ENCODE data around the gene ARHGEF28.

ARHGEF28 gene

GRCh38 chr5:73825199-73825598, 199.2 kb downstream of the ARHGEF28 start:
- DNase-seq: no peak

GRCh38 chr5:73825736-73826135, 199.7 kb downstream of the ARHGEF28 start:
- DNase-seq: no peak

- DNase-seq: no peak
Measured at GRCh38 chr5:73826301-73827105, 200.5 kb downstream of the ARHGEF28 start.

- no peak for DNase-seq
Measured at GRCh38 chr5:73827106-73827450, 201.1 kb downstream of the ARHGEF28 start.

- DNase-seq: no peak
Measured at GRCh38 chr5:73828465-73828864, 202.5 kb downstream of the ARHGEF28 start.

- no peak for DNase-seq
Measured at GRCh38 chr5:73830646-73831045, 204.7 kb downstream of the ARHGEF28 start.

- no peak for DNase-seq
Measured at GRCh38 chr5:73831066-73831465, 205.1 kb downstream of the ARHGEF28 start.

- DNase-seq: no peak
Measured at GRCh38 chr5:73834693-73835092, 208.7 kb downstream of the ARHGEF28 start.

- no peak for DNase-seq
Measured at GRCh38 chr5:73835726-73836125, 209.7 kb downstream of the ARHGEF28 start.

- DNase-seq: no peak
Measured at GRCh38 chr5:73836607-73837006, 210.6 kb downstream of the ARHGEF28 start.

GRCh38 chr5:73838901-73839300, 212.9 kb downstream of the ARHGEF28 start:
- no peak for DNase-seq

GRCh38 chr5:73841641-73842040, 215.6 kb downstream of the ARHGEF28 start:
- no peak for DNase-seq

- DNase-seq: no peak
Measured at GRCh38 chr5:73844165-73844564, 218.2 kb downstream of the ARHGEF28 start.

- DNase-seq: no peak
Measured at GRCh38 chr5:73851471-73852181, 225.6 kb downstream of the ARHGEF28 start.

- no peak for DNase-seq
Measured at GRCh38 chr5:73853091-73853490, 227.1 kb downstream of the ARHGEF28 start.

- DNase-seq: no peak
Measured at GRCh38 chr5:73856997-73857396, 231.0 kb downstream of the ARHGEF28 start.

GRCh38 chr5:73857446-73857845, 231.4 kb downstream of the ARHGEF28 start:
- no peak for DNase-seq

GRCh38 chr5:73858054-73858453, 232.1 kb downstream of the ARHGEF28 start:
- no peak for DNase-seq

- DNase-seq: no peak
Measured at GRCh38 chr5:73858776-73859175, 232.8 kb downstream of the ARHGEF28 start.

GRCh38 chr5:73859696-73860095, 233.7 kb downstream of the ARHGEF28 start:
- no peak for DNase-seq

GRCh38 chr5:73861313-73861988, 235.5 kb downstream of the ARHGEF28 start:
- DNase-seq: no peak

- no peak for DNase-seq
Measured at GRCh38 chr5:73862796-73863195, 236.8 kb downstream of the ARHGEF28 start.

GRCh38 chr5:73863876-73864275, 237.9 kb downstream of the ARHGEF28 start:
- DNase-seq: no peak

- no peak for DNase-seq
Measured at GRCh38 chr5:73865315-73865714, 239.3 kb downstream of the ARHGEF28 start.
